ENCODE measurements around the gene OR2M3.
"Not testable (repeated sequence)": the region's sequence is repeated elsewhere in the genome, so short reads cannot be mapped to it uniquely, and the experiment has no call there.

Gene OR2M3

GRCh38 chr1:248196965-248197364 lies at the start of gene OR2M3:
OR2M3 (plus strand) TSS chr1:248197265; CDS start chr1:248203068, 5,803 bp downstream.
- DNase-seq: no peak

DNA sequence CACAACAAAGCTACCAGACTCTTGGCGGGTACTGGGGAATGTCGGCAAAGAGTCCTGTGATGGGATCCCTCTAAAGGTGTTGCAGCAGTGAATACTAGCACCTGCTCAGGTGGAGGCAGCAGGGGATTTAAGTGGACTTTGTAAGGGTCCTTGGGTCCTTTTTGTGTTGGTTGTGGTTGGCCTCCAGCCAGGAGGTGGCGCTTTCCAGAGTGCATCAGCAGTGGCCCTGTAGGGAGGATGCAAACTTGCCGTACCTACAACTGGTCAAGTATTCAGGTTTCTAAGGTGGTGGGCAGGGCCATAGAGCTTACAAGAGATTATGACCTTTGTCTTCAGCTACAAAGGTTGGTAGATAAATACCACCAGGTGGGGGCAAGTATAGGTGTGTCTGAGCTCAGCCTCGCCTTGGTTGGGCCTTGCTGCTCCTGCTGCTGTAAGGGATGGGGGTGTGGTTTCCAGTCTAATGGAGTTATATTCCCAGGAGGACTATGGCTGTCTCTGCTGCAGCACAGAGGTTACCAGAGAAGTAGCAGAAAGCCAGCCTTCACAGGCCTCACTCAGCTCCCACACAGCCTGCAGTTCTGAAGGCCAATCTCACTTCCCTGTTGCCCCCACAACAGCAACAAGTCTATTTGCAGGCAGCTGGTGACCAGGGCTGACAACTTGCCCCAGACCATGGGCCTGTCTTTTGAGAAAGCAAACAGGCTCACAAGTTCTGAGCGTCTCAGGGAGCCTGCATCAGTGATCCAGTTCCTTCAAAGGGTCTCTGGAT lies 44.8 kb upstream of the OR2M3 start:
- no peak for DNase-seq

- DNase-seq: no peak
Observed at GRCh38 chr1:248155927-248156326, 41.1 kb upstream of the OR2M3 start.

GRCh38 chr1:248158758-248159157 lies 38.3 kb upstream of the OR2M3 start:
- no peak for DNase-seq

- no peak for DNase-seq
Observed at GRCh38 chr1:248164031-248164430, 33.0 kb upstream of the OR2M3 start.

GRCh38 chr1:248165186-248165585 lies 31.9 kb upstream of the OR2M3 start:
- DNase-seq: no peak

DNA sequence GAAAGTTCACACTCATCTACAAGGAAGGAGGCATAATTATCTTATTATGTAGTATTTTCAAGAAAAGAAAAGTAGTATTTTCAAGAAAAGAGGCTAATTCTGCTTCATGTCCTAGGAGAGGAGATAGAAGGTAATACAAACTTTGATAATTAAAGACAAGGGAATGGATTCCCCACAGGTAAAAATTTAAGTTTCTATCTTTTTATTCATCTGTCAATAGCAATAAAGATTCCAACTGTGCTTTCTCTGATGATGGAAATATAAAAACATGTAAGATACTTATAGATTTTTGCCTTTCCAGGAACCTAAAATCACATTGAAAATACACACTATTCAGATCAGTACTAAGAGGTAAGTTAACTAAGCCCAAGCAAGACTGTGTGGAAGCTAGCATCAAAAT lies 22.5 kb upstream of the OR2M3 start, which contains the start of gene OR2M2:
TSS of gene OR2M2 (plus strand) at position 301 of the 400 bp plus-strand sequence. CDS start 5,165 bp downstream, outside the sequence.
- no peak for DNase-seq

GRCh38 chr1:248183996-248184395 lies 13.1 kb upstream of the OR2M3 start:
- no peak for DNase-seq

- DNase-seq: no peak
Observed at GRCh38 chr1:248187363-248187762, 9.7 kb upstream of the OR2M3 start.

DNA sequence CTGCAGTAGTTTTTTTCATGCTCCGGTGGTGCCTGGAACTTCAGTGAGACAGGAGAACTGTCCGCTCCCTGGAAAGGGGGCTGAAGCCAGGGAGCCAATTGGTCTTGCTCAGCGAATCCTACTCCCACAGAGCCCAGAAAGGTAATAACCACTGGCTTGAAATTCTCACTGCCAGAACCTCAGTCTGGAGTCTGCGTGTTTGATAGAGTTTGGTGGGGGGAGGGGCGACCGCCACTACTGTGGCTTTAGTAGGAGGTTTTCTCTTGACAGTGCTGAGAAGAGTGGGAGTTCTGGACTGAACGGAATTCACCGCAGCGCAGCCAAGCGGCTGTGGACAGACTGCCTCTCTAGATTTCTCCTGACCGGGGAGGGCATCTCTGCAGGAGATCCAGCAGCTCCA lies 8.0 kb upstream of the OR2M3 start:
- no peak for DNase-seq

GRCh38 chr1:248194117-248194516 lies 2.9 kb upstream of the OR2M3 start:
- DNase-seq: no peak

- DNase-seq: no peak
Observed at GRCh38 chr1:248215880-248216279, 18.8 kb downstream of the OR2M3 start.

GRCh38 chr1:248225537-248225936 lies 28.5 kb downstream of the OR2M3 start:
- DNase-seq: no peak

GRCh38 chr1:248229360-248229908 lies 32.4 kb downstream of the OR2M3 start:
- DNase-seq: no peak

- no peak for DNase-seq
Observed at GRCh38 chr1:248231117-248231516, 34.1 kb downstream of the OR2M3 start, which contains the start of gene OR2M4. OR2M4 (plus strand) TSS chr1:248231417; CDS start chr1:248238929, 7,512 bp downstream.

GRCh38 chr1:248239478-248239877 lies 42.4 kb downstream of the OR2M3 start:
- DNase-seq: no peak

GRCh38 chr1:248243204-248243603 lies 46.1 kb downstream of the OR2M3 start:
- DNase-seq: no peak

GRCh38 chr1:248259309-248259708 lies 62.2 kb downstream of the OR2M3 start:
- DNase-seq: not testable (repeated sequence)

All from NCI-H2107 (cell line).